NCI-H1436 (cell line): ENCODE measurements around the gene TBC1D3D.
"Not testable (repeated sequence)": the region's sequence is repeated elsewhere in the genome, so short reads cannot be mapped to it uniquely, and the experiment has no call there.

Source experiments
- DNase-seq: peaks from one replicate; lab custom pipeline; 2025; lab: John Stamatoyannopoulos, UW

Gene TBC1D3D

GRCh38 chr17:38003676-38004075 is at the start of gene TBC1D3D:
TBC1D3D (plus strand) TSS chr17:38003976; CDS start chr17:38005561, 1,585 bp downstream.
- DNase-seq, result not testable (repeated sequence)

DNA sequence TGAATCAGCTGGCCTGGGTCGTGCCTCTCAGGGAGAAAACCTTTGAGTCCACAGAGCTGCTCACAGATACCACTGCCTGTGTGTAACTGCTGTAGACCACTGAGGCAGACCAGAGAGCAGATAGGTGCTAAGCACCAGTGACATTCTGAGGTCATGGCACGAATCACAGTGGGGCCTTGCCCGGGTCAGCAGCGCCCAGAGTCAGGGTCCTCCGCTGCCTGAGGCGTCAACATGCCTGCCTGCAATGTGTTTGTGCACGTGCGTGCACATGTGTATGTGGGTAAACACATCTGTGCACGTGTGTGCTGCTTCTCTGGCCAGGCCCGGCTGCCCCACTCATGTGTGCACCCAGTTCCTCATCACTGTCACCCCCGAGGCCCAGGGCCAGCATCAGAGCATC is 14.8 kb upstream of the TBC1D3D start, which contains the start of gene TBC1D3L:
Gene TBC1D3L, minus strand, starts transcription at position 101 of the 400 bp plus-strand sequence. CDS start 1,540 bp downstream, outside the sequence.
- not testable (repeated sequence) for DNase-seq
